NB4 (cell line): ENCODE measurements around the gene SMARCC2.

ENCODE experiments used
- CTCF ChIP-seq: IDR thresholded peaks from one replicate; pipeline ENCODE4 v1.5.1; 2012; ENCODE audit warnings: low read depth, low read length
- MAX ChIP-seq: IDR thresholded peaks from 2 replicates; pipeline ENCODE4 v1.6.1; 2011; ENCODE audit warnings: low read depth, low read length
- MYC ChIP-seq: IDR thresholded peaks from 2 replicates; pipeline ENCODE4 v1.6.1; 2011; ENCODE audit warnings: low read depth, low read length
- POLR2A ChIP-seq: IDR thresholded peaks from 2 replicates; pipeline ENCODE4 v1.6.1; 2011; ENCODE audit warnings: mild to moderate bottlenecking; ENCODE audit not compliant: insufficient read length; ENCODE audit errors: extremely low read depth

GRCh38 chr12:56213878-56214277 is 24.6 kb upstream of the SMARCC2 start:
- TF ChIP-seq CTCF = no peak
- TF ChIP-seq MAX = no peak
- no peak for TF ChIP-seq POLR2A
- no peak for TF ChIP-seq MYC
